ENCODE measurements around the gene HIF3A.
A peak's percentile ranks its signal among the peaks of the same experiment; 100 is the strongest.

HIF3A gene

DNA sequence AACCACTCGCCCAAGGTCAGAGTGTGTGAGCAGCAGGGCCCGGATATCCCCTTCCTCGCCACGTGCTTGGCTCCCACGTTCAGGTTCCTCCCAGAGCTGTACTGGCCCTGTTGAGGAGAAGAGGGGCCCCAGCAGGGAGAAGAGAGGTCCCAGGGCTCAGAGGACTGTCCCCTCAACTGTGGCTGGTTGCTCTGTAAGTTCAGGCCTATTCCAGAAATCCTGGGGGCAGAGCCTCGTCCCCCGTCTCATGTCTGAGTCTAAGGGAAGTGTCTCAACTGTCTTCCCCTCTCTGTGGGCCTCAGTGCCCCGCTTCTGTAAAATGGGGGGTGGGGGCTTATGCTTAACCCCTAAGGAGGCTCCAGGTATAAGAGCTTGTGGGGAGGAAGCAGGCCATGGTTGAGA, 53.9 kb downstream of the HIF3A start:
- DNase-seq (ENCODE audit: low read depth), result no peak
- TF ChIP-seq, protein P1, sequence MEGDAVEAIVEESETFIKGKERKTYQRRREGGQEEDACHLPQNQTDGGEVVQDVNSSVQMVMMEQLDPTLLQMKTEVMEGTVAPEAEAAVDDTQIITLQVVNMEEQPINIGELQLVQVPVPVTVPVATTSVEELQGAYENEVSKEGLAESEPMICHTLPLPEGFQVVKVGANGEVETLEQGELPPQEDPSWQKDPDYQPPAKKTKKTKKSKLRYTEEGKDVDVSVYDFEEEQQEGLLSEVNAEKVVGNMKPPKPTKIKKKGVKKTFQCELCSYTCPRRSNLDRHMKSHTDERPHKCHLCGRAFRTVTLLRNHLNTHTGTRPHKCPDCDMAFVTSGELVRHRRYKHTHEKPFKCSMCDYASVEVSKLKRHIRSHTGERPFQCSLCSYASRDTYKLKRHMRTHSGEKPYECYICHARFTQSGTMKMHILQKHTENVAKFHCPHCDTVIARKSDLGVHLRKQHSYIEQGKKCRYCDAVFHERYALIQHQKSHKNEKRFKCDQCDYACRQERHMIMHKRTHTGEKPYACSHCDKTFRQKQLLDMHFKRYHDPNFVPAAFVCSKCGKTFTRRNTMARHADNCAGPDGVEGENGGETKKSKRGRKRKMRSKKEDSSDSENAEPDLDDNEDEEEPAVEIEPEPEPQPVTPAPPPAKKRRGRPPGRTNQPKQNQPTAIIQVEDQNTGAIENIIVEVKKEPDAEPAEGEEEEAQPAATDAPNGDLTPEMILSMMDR (IDR thresholded peaks at IDR 0.05; ENCODE audit: low read length, missing control alignments), result no peak
- no peak overlapping the region for H3K4me3 ChIP-seq (replicated peaks; ENCODE audit: low read depth, low read length)

DNA sequence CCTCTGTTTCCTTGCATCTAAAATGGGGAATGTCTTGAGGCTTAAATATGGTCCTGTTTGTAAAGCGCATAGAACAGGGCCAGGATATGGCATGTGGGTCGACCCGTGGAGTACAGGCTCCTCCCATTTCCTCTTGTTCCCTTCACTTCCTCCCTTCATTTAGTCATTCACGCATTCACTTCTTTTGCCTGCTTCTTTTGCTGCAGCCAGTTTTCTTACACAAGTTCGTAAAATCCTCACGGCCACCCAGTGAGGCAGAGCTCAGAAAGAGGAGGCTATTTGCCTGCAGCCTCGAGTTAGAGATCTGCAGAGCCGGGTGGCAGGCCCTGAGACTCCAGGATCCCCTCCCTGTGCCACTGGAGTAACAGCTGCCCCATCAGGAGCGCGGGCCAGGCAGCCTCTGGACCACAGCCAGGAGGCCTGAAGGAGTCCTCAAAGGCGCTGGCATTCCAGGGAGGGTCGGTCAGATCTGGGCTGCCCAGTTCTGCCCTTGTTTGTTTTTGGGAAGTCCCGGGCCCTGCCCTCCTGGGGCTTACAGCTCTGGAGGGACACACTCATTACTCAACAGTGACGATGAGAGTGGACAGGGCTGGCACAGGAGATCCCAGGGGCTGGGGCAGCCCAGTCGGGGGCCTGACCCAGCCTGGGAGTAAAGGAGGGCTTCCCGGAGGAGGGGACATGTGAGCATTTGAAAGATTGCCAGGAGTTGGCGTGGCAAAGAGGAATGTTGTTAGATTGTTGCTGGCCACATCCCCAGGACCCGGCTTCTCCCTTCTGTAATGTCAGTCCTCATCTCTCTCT, 54.6 kb downstream of the HIF3A start:
- DNase-seq (ENCODE audit: low read depth), result peak; percentile 82
- no peak overlapping the region for H3K4me3 ChIP-seq (replicated peaks; ENCODE audit: low read depth, low read length)
- TF ChIP-seq, protein P1 (IDR thresholded peaks at IDR 0.05; ENCODE audit: low read length, missing control alignments), result no peak

DNA sequence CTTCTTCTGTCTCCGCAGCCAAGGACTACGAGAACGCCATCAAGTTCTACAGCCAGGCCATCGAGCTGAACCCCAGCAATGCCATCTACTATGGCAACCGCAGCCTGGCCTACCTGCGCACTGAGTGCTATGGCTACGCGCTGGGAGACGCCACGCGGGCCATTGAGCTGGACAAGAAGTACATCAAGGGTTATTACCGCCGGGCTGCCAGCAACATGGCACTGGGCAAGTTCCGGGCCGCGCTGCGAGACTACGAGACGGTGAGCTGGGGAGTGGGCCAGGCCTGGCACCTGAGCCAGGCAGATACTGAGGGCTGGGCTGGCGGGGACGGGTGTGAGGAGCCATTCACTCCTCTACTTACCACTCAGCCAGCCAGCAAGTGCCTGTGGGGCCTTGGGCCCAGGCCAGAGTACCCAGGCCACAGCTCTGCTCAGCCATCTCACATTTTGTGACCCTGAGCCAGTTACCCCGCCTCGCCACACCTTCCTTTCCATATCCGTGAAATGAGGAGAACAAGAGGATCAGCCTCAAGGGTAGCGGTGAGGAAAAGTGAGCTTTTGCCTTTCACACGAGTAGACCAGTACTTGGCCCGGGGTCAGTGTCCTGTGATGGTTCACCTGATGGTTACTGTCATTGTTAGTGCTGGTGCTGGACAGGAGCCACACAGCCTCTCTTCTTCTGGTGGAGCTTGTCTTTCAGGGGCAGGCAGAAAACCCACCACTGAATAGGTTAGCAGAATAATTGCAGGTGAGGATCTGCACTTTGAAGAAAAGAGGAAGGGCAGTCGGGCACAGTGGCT, 57.1 kb downstream of the HIF3A start:
- TF ChIP-seq, protein P1 (IDR thresholded peaks at IDR 0.05; ENCODE audit: low read length, missing control alignments), result no peak
- DNase-seq (ENCODE audit: low read depth), result no peak
- H3K4me3 ChIP-seq (replicated peaks; ENCODE audit: low read depth, low read length), result no peak overlapping the region

GRCh38 chr19:46355234-46356148, 58.6 kb downstream of the HIF3A start:
- TF ChIP-seq, protein P1 (IDR thresholded peaks at IDR 0.05; ENCODE audit: low read length, missing control alignments), result no peak

DNA sequence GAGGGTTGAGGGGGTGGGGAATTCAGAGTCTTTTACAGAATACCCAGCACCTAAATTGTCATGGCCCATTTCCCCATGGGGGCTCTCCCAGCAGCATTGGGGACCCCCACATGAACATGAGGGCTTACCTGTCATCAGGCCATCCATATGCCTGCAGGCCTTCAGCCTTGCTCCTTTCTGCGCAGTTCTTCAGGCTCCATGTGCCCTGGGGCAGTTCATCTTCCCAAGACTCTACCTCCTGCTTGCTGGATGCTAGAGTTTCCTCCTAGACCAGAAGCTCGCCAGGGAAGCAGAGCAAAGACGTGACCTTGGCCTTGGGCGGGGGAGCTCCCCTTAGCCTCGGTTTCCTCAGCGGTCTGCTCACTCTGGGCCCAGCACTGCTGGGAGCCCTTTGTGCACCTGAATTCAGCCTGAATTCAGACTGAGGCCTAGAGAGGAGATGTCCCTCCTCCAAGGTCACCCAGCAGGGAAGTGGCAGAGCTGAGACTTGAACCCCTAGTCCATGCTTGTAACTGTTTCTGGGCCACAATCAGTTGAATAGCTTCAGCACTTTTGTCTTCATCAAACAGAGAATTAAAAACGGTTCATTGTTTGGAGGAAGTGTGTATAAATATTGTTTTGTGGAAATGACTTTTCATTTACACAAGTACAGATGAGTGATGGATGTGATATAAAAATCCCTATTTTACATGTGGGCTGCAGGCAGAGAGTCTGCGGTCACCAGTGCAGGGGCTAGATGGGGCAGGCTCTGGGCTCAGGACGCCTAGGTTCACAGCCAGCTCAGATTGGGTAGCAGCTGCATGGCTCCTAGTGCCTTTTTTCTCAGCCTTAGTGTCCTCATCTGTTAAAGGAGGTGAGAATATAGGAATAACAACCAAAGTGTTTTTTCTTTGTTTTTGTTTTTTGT, 59.6 kb downstream of the HIF3A start:
- H3K4me3 ChIP-seq (replicated peaks; ENCODE audit: low read depth, low read length), result no peak overlapping the region
- TF ChIP-seq, protein P1 (IDR thresholded peaks at IDR 0.05; ENCODE audit: low read length, missing control alignments), result no peak
- no peak for DNase-seq (ENCODE audit: low read depth)

More at GRCh38 chr19:46355234-46356148, 58.6 kb downstream of the HIF3A start:
- DNase-seq (ENCODE audit: low read depth), result no peak
- H3K4me3 ChIP-seq (replicated peaks; ENCODE audit: low read depth, low read length), result no peak overlapping the region
